ENCODE data around the gene DMD. TPM values are rescaled to one million over a fixed set of nuclear protein-coding genes. Genes with fewer than 3 reads are reported as not detected.

The DMD gene
- total and polyA plus RNA-seq, 12 donors = 28.5 to 228 (median 168) TPM

GRCh38 chrX:32408389-32408788 is 803.0 kb downstream of the DMD start:
- DNase-seq = no peak
- no peak for ATAC-seq
- no peak for TF ChIP-seq CTCF (IDR thresholded peaks at IDR 0.05)
- Histone ChIP-seq H3K9me3 (peaks cover 0 to 3% (median 0%) of the 10 kb centered on the region in 11 donors), H3K27ac (no peak overlapping the region), H3K4me1 (no peaks in the 10 kb centered on the region), H3K27me3 (no peaks in the 10 kb centered on the region), H3K36me3 (peaks cover 0 to 2% (median 0%) of the 10 kb centered on the region in 9 donors), H3K4me3 (no peak overlapping the region)
- intact Hi-C loops (cut with DNase I) = no loop called here
- 48 to 56% methylated on average over 4 of the region's 4 CpGs for WGBS, 2 donors

- WGBS, 2 donors = 75% methylated on average over 4 of the region's 4 CpGs
- Histone ChIP-seq H3K27me3 (no peaks in the 10 kb centered on the region), H3K36me3 (no peaks in the 10 kb centered on the region), H3K9me3 (no peaks in the 10 kb centered on the region), H3K27ac (no peak overlapping the region), H3K4me3 (no peak overlapping the region), H3K4me1 (no peaks in the 10 kb centered on the region)
- TF ChIP-seq CTCF (IDR thresholded peaks at IDR 0.05) = no peak
- ATAC-seq (no peak), DNase-seq (no peak)
- intact Hi-C loops (cut with DNase I) = no loop called here
These were observed 813.7 kb downstream of the DMD start for GRCh38 chrX:32397562-32398216.

GRCh38 chrX:32395878-32396277 is 815.5 kb downstream of the DMD start:
- ATAC-seq (peak in 2 of 8 donors; percentile 35 to 55), DNase-seq (no peak)
- TF ChIP-seq CTCF (IDR thresholded peaks at IDR 0.05) = no peak
- Histone ChIP-seq H3K36me3 (no peaks in the 10 kb centered on the region), H3K4me1 (no peaks in the 10 kb centered on the region), H3K9me3 (no peaks in the 10 kb centered on the region), H3K27me3 (no peaks in the 10 kb centered on the region), H3K27ac (no peak overlapping the region), H3K4me3 (no peak overlapping the region)
- intact Hi-C loops (cut with DNase I) = no loop called here
- 20 to 27% methylated on average over 2 of the region's 2 CpGs for WGBS, 2 donors

- Histone ChIP-seq H3K27me3 (no peaks in the 10 kb centered on the region), H3K4me1 (no peaks in the 10 kb centered on the region), H3K9me3 (no peaks in the 10 kb centered on the region), H3K4me3 (no peak overlapping the region), H3K36me3 (no peaks in the 10 kb centered on the region), H3K27ac (no peak overlapping the region)
- no peak for TF ChIP-seq CTCF (IDR thresholded peaks at IDR 0.05)
- WGBS, 2 donors = 48 to 71% methylated on average over 4 of the region's 4 CpGs
- intact Hi-C loops (cut with DNase I) = no loop called here
- peak in 5 of 8 donors; percentile 49 to 81 (median 68) for ATAC-seq
- DNase-seq = peak in 1 of 2 donors; percentile 3
These were observed 818.7 kb downstream of the DMD start for GRCh38 chrX:32392655-32393054.
